Ectodermal cell (in vitro differentiated cells): ENCODE results near the gene APOM.
A peak's percentile ranks its signal among the peaks of the same experiment; 100 is the strongest.

Source experiments
- H3K27ac ChIP-seq: 2 replicates; pipeline ENCODE4 v1.7.0; 2013; ENCODE audit warnings: mild to moderate bottlenecking, low read depth, low read length; ENCODE audit not compliant: insufficient read depth, poor library complexity, severe bottlenecking
- H3K27me3 ChIP-seq: 2 replicates; pipeline ENCODE4 v1.7.0; 2013; ENCODE audit warnings: mild to moderate bottlenecking, low read length; ENCODE audit not compliant: insufficient read depth, control insufficient read depth, poor library complexity, severe bottlenecking
- H3K36me3 ChIP-seq: one replicate; pipeline ENCODE4 v1.7.0; 2013; ENCODE audit warnings: low read length; ENCODE audit not compliant: control insufficient read depth, insufficient read depth
- H3K4me1 ChIP-seq: one replicate; pipeline ENCODE4 v1.7.0; 2013; ENCODE audit warnings: low read length; ENCODE audit not compliant: control insufficient read depth, insufficient read depth
- H3K4me3 ChIP-seq: 2 replicates; pipeline ENCODE4 v1.7.0; 2013; ENCODE audit warnings: low read depth, low read length, control low read depth; ENCODE audit not compliant: insufficient read depth
- H3K9me3 ChIP-seq: 2 replicates; pipeline ENCODE4 v1.7.0; 2013; ENCODE audit warnings: mild to moderate bottlenecking, low read length, moderate library complexity; ENCODE audit not compliant: control insufficient read depth
- WGBS, 2 experiments: methylation state at CpG; one replicate each; pipeline ENCODE4 v1.1.7; 2013; ENCODE audit warnings: missing lambda C conversion rate in 2 of 2; 5-methylcytosine and 5-hydroxymethylcytosine counted together

Gene APOM

GRCh38 chr6:31657406-31658157 lies 1.9 kb downstream of the APOM start:
- Histone ChIP-seq H3K27ac (no peak overlapping the region), H3K4me1 (peaks cover 14% of the 10 kb centered on the region), H3K27me3 (no peaks in the 10 kb centered on the region), H3K4me3 (no peak overlapping the region), H3K9me3 (no peaks in the 10 kb centered on the region), H3K36me3 (no peaks in the 10 kb centered on the region)
- WGBS, 2 experiments = 90 to 94% methylated on average over 6 of the region's 6 CpGs

- H3K36me3 ChIP-seq = no peaks in the 10 kb centered on the region
- 88 to 91% methylated on average over 4 of the region's 4 CpGs for WGBS, 2 experiments
- no peaks in the 10 kb centered on the region for H3K9me3 ChIP-seq
- no peak overlapping the region for H3K4me3 ChIP-seq
- H3K4me1 ChIP-seq = peaks cover 18% of the 10 kb centered on the region
- no peaks in the 10 kb centered on the region for H3K27me3 ChIP-seq
- no peak overlapping the region for H3K27ac ChIP-seq
These were observed 2.5 kb downstream of the APOM start for GRCh38 chr6:31658158-31658688.

GRCh38 chr6:31658983-31659648 lies 3.4 kb downstream of the APOM start:
- 95% methylated on average over 13 of the region's 13 CpGs for whole genome bisulfite sequencing, 2 experiments
- Histone ChIP-seq H3K27ac (no peak overlapping the region), H3K36me3 (no peaks in the 10 kb centered on the region), H3K4me3 (peak overlapping the region; percentile 66), H3K4me1 (peaks cover 27% of the 10 kb centered on the region), H3K27me3 (no peaks in the 10 kb centered on the region), H3K9me3 (no peaks in the 10 kb centered on the region)

DNA sequence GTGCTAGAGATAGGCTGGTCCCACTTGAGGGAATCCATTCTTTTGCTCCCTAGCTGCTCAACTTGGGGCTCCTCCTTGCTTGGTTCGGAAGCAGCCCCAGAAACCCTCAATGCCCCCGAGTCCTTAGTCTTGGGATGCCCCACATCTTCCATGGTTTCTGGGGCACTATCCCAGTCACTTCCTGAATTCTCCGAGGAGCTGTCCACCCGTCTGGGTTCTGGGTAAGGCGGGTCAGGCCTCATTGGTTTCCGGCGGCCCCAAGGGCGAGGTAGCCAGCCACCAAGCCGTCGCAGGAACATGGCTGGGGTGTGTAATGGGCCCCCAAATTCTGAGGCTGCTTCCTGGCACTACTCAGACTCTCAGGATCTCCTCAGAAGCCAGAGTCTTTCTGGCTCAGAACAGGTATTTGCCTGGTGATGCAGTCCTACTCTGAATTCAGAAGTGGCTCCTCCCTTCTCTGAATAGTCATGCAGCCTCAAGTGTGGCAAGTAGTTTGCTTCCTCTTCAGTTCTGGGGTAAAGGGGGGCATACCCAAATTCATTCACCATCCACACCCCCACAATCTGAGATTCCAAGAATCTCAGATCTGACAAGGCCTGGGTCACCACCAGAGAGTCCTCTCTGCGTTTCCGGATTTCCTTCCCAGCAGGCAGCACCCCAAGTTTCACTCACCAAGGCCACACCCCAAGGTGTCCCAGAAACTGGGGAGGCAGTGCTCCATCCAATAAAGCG lies 4.1 kb downstream of the APOM start:
- peak overlapping the region; percentile 66 for H3K4me3 ChIP-seq
- H3K27me3 ChIP-seq = no peaks in the 10 kb centered on the region
- H3K36me3 ChIP-seq = no peaks in the 10 kb centered on the region
- H3K9me3 ChIP-seq = no peaks in the 10 kb centered on the region
- peaks cover 31% of the 10 kb centered on the region for H3K4me1 ChIP-seq
- 56 to 58% methylated on average over 13 of the region's 13 CpGs for WGBS, 2 experiments
- H3K27ac ChIP-seq = peak overlapping the region; percentile 31

GRCh38 chr6:31660381-31661261 lies 4.9 kb downstream of the APOM start, which contains the start of gene C6orf47:
C6orf47 (minus strand) TSS chr6:31660778; CDS start chr6:31659947, 831 bp downstream.
- H3K4me1 ChIP-seq = peaks cover 31% of the 10 kb centered on the region
- H3K27me3 ChIP-seq = no peaks in the 10 kb centered on the region
- peak within 1 kb of the TSS; percentile 66 for H3K4me3 ChIP-seq
- no peaks in the 10 kb centered on the region for H3K9me3 ChIP-seq
- H3K27ac ChIP-seq = peak within 1 kb of the TSS; percentile 62
- no peaks in the 10 kb centered on the region for H3K36me3 ChIP-seq
- 1 to 2% methylated on average over 52 of the region's 52 CpGs for WGBS, 2 experiments

GRCh38 chr6:31661262-31662123 lies 5.8 kb downstream of the APOM start:
- no peaks in the 10 kb centered on the region for H3K36me3 ChIP-seq
- peak overlapping the region; percentile 66 for H3K4me3 ChIP-seq
- H3K27ac ChIP-seq = peak overlapping the region; percentile 62
- 94% methylated on average over 12 of the region's 12 CpGs for WGBS, 2 experiments
- H3K27me3 ChIP-seq = no peaks in the 10 kb centered on the region
- no peaks in the 10 kb centered on the region for H3K9me3 ChIP-seq
- peaks cover 31% of the 10 kb centered on the region for H3K4me1 ChIP-seq

DNA sequence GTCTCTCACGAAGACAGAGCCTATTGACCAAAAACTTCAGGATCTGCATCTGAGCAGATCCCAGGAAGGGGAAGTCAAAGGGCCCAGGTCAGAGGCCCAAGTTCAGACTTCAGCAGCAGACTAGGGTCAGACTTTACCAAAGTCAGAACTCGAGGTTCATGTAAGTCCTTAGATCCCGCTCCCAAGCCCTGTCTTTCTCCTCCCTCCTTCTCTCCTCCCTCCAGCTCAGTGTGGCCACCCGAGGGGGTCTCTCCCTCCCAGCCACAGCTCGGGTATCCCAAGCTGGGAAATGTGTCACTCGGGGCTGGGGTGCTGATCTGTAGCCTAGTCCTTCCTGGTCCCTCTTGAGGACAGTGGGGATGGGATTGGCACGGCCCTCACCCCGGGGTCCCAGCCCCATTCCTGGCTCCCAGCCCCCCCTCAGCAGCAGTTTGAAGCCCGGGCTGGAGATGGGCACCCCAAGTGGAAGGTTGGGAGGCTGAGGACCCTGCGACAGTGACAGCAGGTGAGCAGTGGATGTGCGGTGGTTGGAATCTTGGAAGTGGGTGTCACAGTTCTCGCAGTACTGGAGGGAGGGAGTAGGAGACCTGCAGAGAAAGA lies 6.5 kb downstream of the APOM start:
- Histone ChIP-seq H3K4me3 (no peak overlapping the region), H3K9me3 (no peaks in the 10 kb centered on the region), H3K36me3 (peaks cover under 1% of the 10 kb centered on the region), H3K27ac (no peak overlapping the region), H3K27me3 (no peaks in the 10 kb centered on the region), H3K4me1 (peaks cover 31% of the 10 kb centered on the region)
- whole genome bisulfite sequencing, 2 experiments = 93 to 94% methylated on average over 12 of the region's 12 CpGs

- Histone ChIP-seq H3K4me1 (peaks cover 31% of the 10 kb centered on the region), H3K27ac (no peak overlapping the region), H3K36me3 (peaks cover 10% of the 10 kb centered on the region), H3K4me3 (peak overlapping the region; percentile 74), H3K9me3 (no peaks in the 10 kb centered on the region), H3K27me3 (no peaks in the 10 kb centered on the region)
- 88 to 89% methylated on average over 9 of the region's 9 CpGs for WGBS, 2 experiments
These were observed 7.6 kb downstream of the APOM start for GRCh38 chr6:31663126-31663960.
